ENCODE results near the gene WDR33.

The WDR33 gene

GRCh38 chr2:127690696-127691095 lies 120.3 kb downstream of the WDR33 start:
- Histone ChIP-seq H3K9me3 (ENCODE audit: control insufficient read depth, low read length) (no peaks in the 10 kb centered on the region), H3K4me3 (ENCODE audit: low read length) (no peak overlapping the region), H3K27me3 (ENCODE audit: control insufficient read depth, insufficient read depth, low read length) (peaks cover 6% of the 10 kb centered on the region), H3K36me3 (ENCODE audit: control insufficient read depth, insufficient read depth, low read length) (no peaks in the 10 kb centered on the region), H3K9ac (ENCODE audit: low read length) (no peak overlapping the region), H3K4me1 (ENCODE audit: control insufficient read depth, insufficient read depth, low read length) (peaks cover 5% of the 10 kb centered on the region)

- no peaks in the 10 kb centered on the region for H3K9me3 ChIP-seq (ENCODE audit: control insufficient read depth, low read length)
- no peak overlapping the region for H3K9ac ChIP-seq (ENCODE audit: low read length)
- no peaks in the 10 kb centered on the region for H3K4me1 ChIP-seq (ENCODE audit: control insufficient read depth, insufficient read depth, low read length)
- H3K36me3 ChIP-seq (ENCODE audit: control insufficient read depth, insufficient read depth, low read length), result no peaks in the 10 kb centered on the region
- no peaks in the 10 kb centered on the region for H3K27me3 ChIP-seq (ENCODE audit: control insufficient read depth, insufficient read depth, low read length)
- H3K4me3 ChIP-seq (ENCODE audit: low read length), result no peak overlapping the region
Measured at GRCh38 chr2:127688405-127688804, 122.6 kb downstream of the WDR33 start.

GRCh38 chr2:127685410-127686080 lies 125.4 kb downstream of the WDR33 start:
- no peak overlapping the region for H3K9ac ChIP-seq (ENCODE audit: low read length)
- H3K4me1 ChIP-seq (ENCODE audit: control insufficient read depth, insufficient read depth, low read length), result no peaks in the 10 kb centered on the region
- H3K36me3 ChIP-seq (ENCODE audit: control insufficient read depth, insufficient read depth, low read length), result no peaks in the 10 kb centered on the region
- H3K4me3 ChIP-seq (ENCODE audit: low read length), result no peak overlapping the region
- H3K27me3 ChIP-seq (ENCODE audit: control insufficient read depth, insufficient read depth, low read length), result peaks cover 7% of the 10 kb centered on the region
- no peaks in the 10 kb centered on the region for H3K9me3 ChIP-seq (ENCODE audit: control insufficient read depth, low read length)

- Histone ChIP-seq H3K4me1 (ENCODE audit: control insufficient read depth, insufficient read depth, low read length) (no peaks in the 10 kb centered on the region), H3K27me3 (ENCODE audit: control insufficient read depth, insufficient read depth, low read length) (peaks cover 13% of the 10 kb centered on the region), H3K4me3 (ENCODE audit: low read length) (no peak overlapping the region), H3K9me3 (ENCODE audit: control insufficient read depth, low read length) (no peaks in the 10 kb centered on the region), H3K9ac (ENCODE audit: low read length) (no peak overlapping the region), H3K36me3 (ENCODE audit: control insufficient read depth, insufficient read depth, low read length) (no peaks in the 10 kb centered on the region)
Measured at GRCh38 chr2:127683757-127684156, 127.2 kb downstream of the WDR33 start.

GRCh38 chr2:127683056-127683455 lies 127.9 kb downstream of the WDR33 start:
- H3K9ac ChIP-seq (ENCODE audit: low read length), result no peak overlapping the region
- no peaks in the 10 kb centered on the region for H3K9me3 ChIP-seq (ENCODE audit: control insufficient read depth, low read length)
- no peak overlapping the region for H3K4me3 ChIP-seq (ENCODE audit: low read length)
- no peaks in the 10 kb centered on the region for H3K4me1 ChIP-seq (ENCODE audit: control insufficient read depth, insufficient read depth, low read length)
- no peaks in the 10 kb centered on the region for H3K36me3 ChIP-seq (ENCODE audit: control insufficient read depth, insufficient read depth, low read length)
- peaks cover 16% of the 10 kb centered on the region for H3K27me3 ChIP-seq (ENCODE audit: control insufficient read depth, insufficient read depth, low read length)

- peaks cover 24% of the 10 kb centered on the region for H3K27me3 ChIP-seq (ENCODE audit: control insufficient read depth, insufficient read depth, low read length)
- no peaks in the 10 kb centered on the region for H3K9me3 ChIP-seq (ENCODE audit: control insufficient read depth, low read length)
- no peak overlapping the region for H3K4me3 ChIP-seq (ENCODE audit: low read length)
- H3K4me1 ChIP-seq (ENCODE audit: control insufficient read depth, insufficient read depth, low read length), result no peaks in the 10 kb centered on the region
- no peaks in the 10 kb centered on the region for H3K36me3 ChIP-seq (ENCODE audit: control insufficient read depth, insufficient read depth, low read length)
- H3K9ac ChIP-seq (ENCODE audit: low read length), result no peak overlapping the region
Measured at GRCh38 chr2:127681976-127682857, 128.8 kb downstream of the WDR33 start.

GRCh38 chr2:127681288-127681804 lies 129.6 kb downstream of the WDR33 start:
- H3K4me1 ChIP-seq (ENCODE audit: control insufficient read depth, insufficient read depth, low read length), result no peaks in the 10 kb centered on the region
- H3K27me3 ChIP-seq (ENCODE audit: control insufficient read depth, insufficient read depth, low read length), result peaks cover 32% of the 10 kb centered on the region
- no peak overlapping the region for H3K4me3 ChIP-seq (ENCODE audit: low read length)
- H3K9me3 ChIP-seq (ENCODE audit: control insufficient read depth, low read length), result no peaks in the 10 kb centered on the region
- H3K36me3 ChIP-seq (ENCODE audit: control insufficient read depth, insufficient read depth, low read length), result no peaks in the 10 kb centered on the region
- H3K9ac ChIP-seq (ENCODE audit: low read length), result no peak overlapping the region

GRCh38 chr2:127680706-127681287 lies 130.2 kb downstream of the WDR33 start:
- H3K4me3 ChIP-seq (ENCODE audit: low read length), result no peak overlapping the region
- H3K4me1 ChIP-seq (ENCODE audit: control insufficient read depth, insufficient read depth, low read length), result no peaks in the 10 kb centered on the region
- no peaks in the 10 kb centered on the region for H3K36me3 ChIP-seq (ENCODE audit: control insufficient read depth, insufficient read depth, low read length)
- H3K9me3 ChIP-seq (ENCODE audit: control insufficient read depth, low read length), result no peaks in the 10 kb centered on the region
- peaks cover 36% of the 10 kb centered on the region for H3K27me3 ChIP-seq (ENCODE audit: control insufficient read depth, insufficient read depth, low read length)
- H3K9ac ChIP-seq (ENCODE audit: low read length), result no peak overlapping the region

- no peaks in the 10 kb centered on the region for H3K9me3 ChIP-seq (ENCODE audit: control insufficient read depth, low read length)
- H3K4me3 ChIP-seq (ENCODE audit: low read length), result no peak overlapping the region
- peaks cover 42% of the 10 kb centered on the region for H3K27me3 ChIP-seq (ENCODE audit: control insufficient read depth, insufficient read depth, low read length)
- no peak overlapping the region for H3K9ac ChIP-seq (ENCODE audit: low read length)
- no peaks in the 10 kb centered on the region for H3K36me3 ChIP-seq (ENCODE audit: control insufficient read depth, insufficient read depth, low read length)
- H3K4me1 ChIP-seq (ENCODE audit: control insufficient read depth, insufficient read depth, low read length), result no peaks in the 10 kb centered on the region
Measured at GRCh38 chr2:127679680-127680361, 131.2 kb downstream of the WDR33 start.

GRCh38 chr2:127678991-127679390 lies 132.0 kb downstream of the WDR33 start:
- no peaks in the 10 kb centered on the region for H3K36me3 ChIP-seq (ENCODE audit: control insufficient read depth, insufficient read depth, low read length)
- peaks cover 50% of the 10 kb centered on the region for H3K27me3 ChIP-seq (ENCODE audit: control insufficient read depth, insufficient read depth, low read length)

GRCh38 chr2:127678531-127678930 lies 132.4 kb downstream of the WDR33 start:
- Histone ChIP-seq H3K9ac (ENCODE audit: low read length) (no peak overlapping the region), H3K27me3 (ENCODE audit: control insufficient read depth, insufficient read depth, low read length) (peaks cover 54% of the 10 kb centered on the region), H3K36me3 (ENCODE audit: control insufficient read depth, insufficient read depth, low read length) (no peaks in the 10 kb centered on the region), H3K9me3 (ENCODE audit: control insufficient read depth, low read length) (no peaks in the 10 kb centered on the region), H3K4me3 (ENCODE audit: low read length) (no peak overlapping the region), H3K4me1 (ENCODE audit: control insufficient read depth, insufficient read depth, low read length) (peaks cover 5% of the 10 kb centered on the region)

More at GRCh38 chr2:127678991-127679390, 132.0 kb downstream of the WDR33 start:
- Histone ChIP-seq H3K9me3 (ENCODE audit: control insufficient read depth, low read length) (no peaks in the 10 kb centered on the region), H3K9ac (ENCODE audit: low read length) (no peak overlapping the region), H3K4me1 (ENCODE audit: control insufficient read depth, insufficient read depth, low read length) (peaks cover 5% of the 10 kb centered on the region), H3K4me3 (ENCODE audit: low read length) (no peak overlapping the region)
